K562 (cell line): ENCODE measurements around the gene DELE1. TPM values are rescaled to one million over a fixed set of nuclear protein-coding genes. Genes with fewer than 3 reads are reported as not detected.

Experiments used
- BACH1 ChIP-seq: fragments of 200-800 bp; sonication (Bioruptor generic); IDR thresholded peaks from 2 replicates; pipeline ENCODE4 v1.6.1; 2016; ENCODE audit warnings: missing genetic modification characterization, missing compliant biosample characterization
- ETS2 ChIP-seq: IDR thresholded peaks from 2 replicates; pipeline ENCODE4 v1.6.1; 2016; ENCODE audit warnings: borderline replicate concordance, missing genetic modification characterization, mild to moderate bottlenecking, moderate library complexity, missing compliant biosample characterization; ENCODE audit not compliant: poor library complexity, severe bottlenecking
- GABPB1 ChIP-seq: sonication (generic); formaldehyde crosslinking; IDR thresholded peaks from 2 replicates; pipeline ENCODE4 v1.8.0; 2022; ENCODE audit warnings: mild to moderate bottlenecking, missing genetic modification reagents
- HDAC2 ChIP-seq: fragments of 450-650 bp; IDR thresholded peaks from 2 replicates; pipeline ENCODE4 v1.6.1; 2016; ENCODE audit warnings: mild to moderate bottlenecking
- MBD2 ChIP-seq: sonication (generic); IDR thresholded peaks from 2 replicates; pipeline ENCODE4 v1.6.1; 2016; ENCODE audit warnings: low read depth, borderline replicate concordance
- MXD1 ChIP-seq: fragments of 250-450 bp; sonication (Bioruptor Pico); IDR thresholded peaks from 2 replicates; pipeline ENCODE4 v1.8.0; 2021; ENCODE audit warnings: borderline replicate concordance, mild to moderate bottlenecking, moderate library complexity; ENCODE audit not compliant: poor library complexity, severe bottlenecking
- MYBL2 ChIP-seq, 2 experiments: fragments of 450-650 bp in 1 of 2; sonication (generic) in 1 of 2; formaldehyde crosslinking in 1 of 2; IDR thresholded peaks; 2 replicates each; pipeline versions ENCODE4 v1.6.1 to v1.8.1; 2017 to 2022; ENCODE audit warnings: borderline replicate concordance in 1 of 2, inconsistent platforms in 1 of 2, low read depth in 1 of 2, mild to moderate bottlenecking in 1 of 2, missing genetic modification reagents in 1 of 2, moderate library complexity in 1 of 2
- RB1 ChIP-seq: fragments of 450-650 bp; IDR thresholded peaks from 2 replicates; pipeline ENCODE4 v1.6.1; 2017; ENCODE audit warnings: low read depth, mild to moderate bottlenecking
- SMARCA4 ChIP-seq: fragments of 450-650 bp; IDR thresholded peaks from 2 replicates; pipeline ENCODE4 v1.6.1; 2016
- TAF1 ChIP-seq: IDR thresholded peaks from 2 replicates; pipeline ENCODE4 v1.6.1; 2011; ENCODE audit warnings: mild to moderate bottlenecking, low read length, moderate library complexity; ENCODE audit not compliant: insufficient read depth, control insufficient read depth, severe bottlenecking; ENCODE audit errors: extremely low read depth
- XRCC3 ChIP-seq: fragments of 450-650 bp; IDR thresholded peaks from 2 replicates; pipeline ENCODE4 v1.6.1; 2017; ENCODE audit warnings: mild to moderate bottlenecking, moderate library complexity
- ZBTB8A ChIP-seq: fragments of 450-650 bp; IDR thresholded peaks from 2 replicates; pipeline ENCODE4 v1.6.1; 2018; ENCODE audit warnings: mild to moderate bottlenecking, moderate library complexity; ENCODE audit not compliant: partially characterized antibody
- ZKSCAN3 ChIP-seq: fragments of 250-450 bp; sonication (Bioruptor Pico); IDR thresholded peaks from 2 replicates; pipeline ENCODE4 v1.4.0; 2020
- ZNF212 ChIP-seq: fragments of 450-650 bp; formaldehyde crosslinking; IDR thresholded peaks from 2 replicates; pipeline ENCODE4 v1.4.0; 2020; ENCODE audit warnings: mild to moderate bottlenecking
- ZNF76 ChIP-seq: fragments of 250-450 bp; sonication (Bioruptor Pico); IDR thresholded peaks from 2 replicates; pipeline ENCODE4 v1.4.0; 2020; ENCODE audit warnings: mild to moderate bottlenecking, moderate library complexity, borderline replicate concordance
- polyA plus RNA-seq, 8 experiments: library from polyadenylated mRNA; depleted of rRNA in 4 of 8; stranded (reverse) in 5 of 8; unstranded in 3 of 8; fragments of >200 nt; fragmentation: Nextera tagmentation in 2 of 8; fragmentation: Illumina TruSeq in 1 of 8; extraction: Ambion mirVana in 2 of 8; extraction: Trizol in 1 of 8; gene quantifications; 2 replicates each; pipeline versions ENCODE4 v1.2.1 to v1.2.3, GENCODE V29; 2011 to 2014; ENCODE audit warnings: inconsistent platforms in 1 of 8, missing spikeins in 1 of 8
- total RNA-seq, 7 experiments: library from RNA; depleted of rRNA in 6 of 7; stranded (reverse); fragments of >200 nt in 6 of 7; fragmentation: Illumina TruSeq in 2 of 7; extraction: Trizol in 2 of 7; gene quantifications; 2 replicates each; pipeline versions ENCODE4 v1.2.1 to v1.2.3, GENCODE V29; 2011 to 2021; ENCODE audit warnings: low replicate concordance in 1 of 7
- TF ChIP-seq, protein P1 (sequence below): fragments of 250-450 bp; sonication (Bioruptor Pico); IDR thresholded peaks from 2 replicates; pipeline ENCODE4 v1.8.0; 2022; ENCODE audit warnings: inconsistent platforms, mild to moderate bottlenecking, moderate library complexity, borderline replicate concordance
- TF ChIP-seq, protein P2 (sequence below): fragments of 450-650 bp; IDR thresholded peaks from 2 replicates; pipeline ENCODE4 v1.6.1; 2018; ENCODE audit warnings: mild to moderate bottlenecking, low read depth; ENCODE audit not compliant: partially characterized antibody
- TF ChIP-seq, protein P3 (sequence below), 2 experiments: fragments of 250-450 bp in 1 of 2; fragments of 450-650 bp in 1 of 2; sonication (Bioruptor Pico) in 1 of 2; IDR thresholded peaks; 2 replicates each; pipeline versions ENCODE4 v1.6.1 to v1.8.0; 2016 to 2021; ENCODE audit warnings: mild to moderate bottlenecking in 2 of 2, moderate library complexity in 2 of 2, missing compliant biosample characterization in 1 of 2, missing genetic modification characterization in 1 of 2

Gene DELE1
- total and polyA plus RNA-seq, 9 of the 15 experiments (the other 6 are each of a cell fraction or from before 2014, with no cell fraction given), result 16.6 to 74.4 (median 49.8) TPM

DNA sequence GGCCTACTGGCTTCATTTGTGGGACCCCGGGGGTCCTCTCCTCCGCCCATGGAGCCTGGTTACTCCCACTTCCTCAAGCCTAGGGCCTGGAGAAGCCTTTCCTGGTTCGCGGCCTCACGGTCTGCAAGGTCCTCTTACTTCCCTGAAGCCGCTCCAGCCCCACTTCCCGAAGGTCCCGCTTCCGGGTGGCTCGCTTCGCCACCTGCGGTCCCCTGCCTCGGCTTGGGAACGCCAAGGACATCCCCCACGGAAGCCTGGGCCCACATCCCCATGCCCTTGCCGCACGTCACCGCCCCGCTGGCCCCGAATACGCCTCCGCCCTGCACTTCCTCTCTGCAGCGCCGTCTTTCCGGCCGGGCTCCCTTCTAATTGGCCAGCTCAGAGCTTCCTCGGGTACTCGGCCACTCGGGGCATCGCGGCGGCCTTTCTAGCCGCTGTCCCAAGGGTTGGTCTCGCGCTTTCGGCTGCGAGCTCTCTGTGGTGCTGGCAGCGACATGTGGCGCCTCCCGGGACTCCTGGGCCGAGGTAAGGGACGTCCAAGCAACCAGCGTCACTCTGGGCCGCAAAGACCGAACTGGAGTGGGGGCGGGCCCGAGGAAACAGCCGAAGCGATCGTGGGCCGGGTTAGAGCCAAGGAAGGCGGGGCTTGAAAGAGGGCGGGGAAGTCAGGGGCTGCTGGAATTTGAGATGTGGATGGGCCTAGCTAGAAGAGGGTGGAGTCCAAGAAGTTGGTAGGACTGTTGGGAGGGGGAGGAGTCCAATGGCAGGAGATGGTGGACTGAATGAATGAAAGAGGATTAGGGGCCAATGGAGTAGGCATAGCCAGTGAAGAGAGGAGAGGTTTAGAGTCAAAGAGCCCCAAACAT lies at the start of gene DELE1 (continued):
- TF ChIP-seq BACH1 (tag), result no peak
- no peak for TF ChIP-seq MXD1 (CRISPR knock-in tag)
- no peak for TF ChIP-seq ZBTB8A
- no peak for TF ChIP-seq ETS2 (tag)
- TF ChIP-seq, protein P1, sequence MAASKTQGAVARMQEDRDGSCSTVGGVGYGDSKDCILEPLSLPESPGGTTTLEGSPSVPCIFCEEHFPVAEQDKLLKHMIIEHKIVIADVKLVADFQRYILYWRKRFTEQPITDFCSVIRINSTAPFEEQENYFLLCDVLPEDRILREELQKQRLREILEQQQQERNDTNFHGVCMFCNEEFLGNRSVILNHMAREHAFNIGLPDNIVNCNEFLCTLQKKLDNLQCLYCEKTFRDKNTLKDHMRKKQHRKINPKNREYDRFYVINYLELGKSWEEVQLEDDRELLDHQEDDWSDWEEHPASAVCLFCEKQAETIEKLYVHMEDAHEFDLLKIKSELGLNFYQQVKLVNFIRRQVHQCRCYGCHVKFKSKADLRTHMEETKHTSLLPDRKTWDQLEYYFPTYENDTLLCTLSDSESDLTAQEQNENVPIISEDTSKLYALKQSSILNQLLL (CRISPR knock-in tag), result no peak
- TF ChIP-seq ZKSCAN3 (CRISPR knock-in tag), result no peak
- TF ChIP-seq, protein P2, sequence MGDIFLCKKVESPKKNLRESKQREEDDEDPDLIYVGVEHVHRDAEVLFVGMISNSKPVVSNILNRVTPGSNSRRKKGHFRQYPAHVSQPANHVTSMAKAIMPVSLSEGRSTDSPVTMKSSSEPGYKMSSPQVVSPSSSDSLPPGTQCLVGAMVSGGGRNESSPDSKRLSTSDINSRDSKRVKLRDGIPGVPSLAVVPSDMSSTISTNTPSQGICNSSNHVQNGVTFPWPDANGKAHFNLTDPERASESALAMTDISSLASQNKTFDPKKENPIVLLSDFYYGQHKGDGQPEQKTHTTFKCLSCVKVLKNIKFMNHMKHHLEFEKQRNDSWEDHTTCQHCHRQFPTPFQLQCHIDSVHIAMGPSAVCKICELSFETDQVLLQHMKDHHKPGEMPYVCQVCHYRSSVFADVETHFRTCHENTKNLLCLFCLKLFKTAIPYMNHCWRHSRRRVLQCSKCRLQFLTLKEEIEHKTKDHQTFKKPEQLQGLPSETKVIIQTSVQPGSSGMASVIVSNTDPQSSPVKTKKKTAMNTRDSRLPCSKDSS, result no peak
- TF ChIP-seq TAF1, result peak; percentile 78
- TF ChIP-seq GABPB1 (CRISPR knock-in tag), result peak; percentile 87
- TF ChIP-seq SMARCA4, result no peak
- TF ChIP-seq ZNF212, result no peak
- no peak for TF ChIP-seq MYBL2 (IDR thresholded peaks at IDR 0.05; ENCODE audit: low read depth)
- no peak for TF ChIP-seq MYBL2 (CRISPR knock-in tag; IDR thresholded peaks at IDR 0.05; ENCODE audit: borderline replicate concordance)
- TF ChIP-seq XRCC3, result no peak
- TF ChIP-seq RB1, result peak; percentile 47; the same call in 1 of the 2 replicates
- peak; percentile 70; the same call in 1 of the 2 replicates for TF ChIP-seq MBD2
- no peak; the same call in none of the 2 replicates for TF ChIP-seq HDAC2
- TF ChIP-seq ZNF76 (CRISPR knock-in tag), result no peak
- TF ChIP-seq, protein P3, sequence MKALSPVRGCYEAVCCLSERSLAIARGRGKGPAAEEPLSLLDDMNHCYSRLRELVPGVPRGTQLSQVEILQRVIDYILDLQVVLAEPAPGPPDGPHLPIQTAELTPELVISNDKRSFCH (CRISPR knock-in tag; IDR thresholded peaks at IDR 0.05), result no peak
- TF ChIP-seq, protein P3 (tag; IDR thresholded peaks at IDR 0.05), result no peak
